ENCODE data around the gene PRRT4. TPM values are rescaled to one million over a fixed set of nuclear protein-coding genes. Genes with fewer than 3 reads are reported as not detected.
A peak's percentile ranks its signal among the peaks of the same experiment; 100 is the strongest.

The PRRT4 gene
- total RNA-seq, 1 experiment from 2014 or later, result 0.26 TPM

DNA sequence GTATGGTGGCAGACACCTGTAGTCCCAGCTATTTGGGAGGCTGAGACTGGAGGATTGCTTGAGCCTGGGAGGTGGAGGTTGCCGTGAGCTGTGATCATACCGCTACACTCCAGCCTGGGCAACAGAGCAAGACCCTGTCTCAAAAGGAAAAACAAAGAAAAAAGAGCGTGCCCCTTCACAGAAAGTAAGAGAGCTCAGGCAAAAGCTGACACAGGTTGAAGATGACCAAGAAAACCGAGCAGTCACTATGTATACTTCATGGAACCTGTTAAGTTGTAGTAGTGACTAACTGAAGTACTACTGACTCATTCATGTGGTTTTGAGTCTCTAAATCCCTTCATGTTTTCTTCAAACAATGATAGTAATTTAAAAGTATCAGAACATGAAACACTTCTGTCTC, 1.2 kb upstream of the PRRT4 start:
- no peaks in the 10 kb centered on the region for H3F3A ChIP-seq (ENCODE audit: insufficient read depth, low read depth)
- no peak for DNase-seq
- H3K36me3 ChIP-seq (ENCODE audit: low read depth), result 0 out of 2 replicates have a peak, but pooled peaks cover 4% of the 10 kb centered on the region
- H3K27ac ChIP-seq, result no peak overlapping the region
- no peak overlapping the region for H3K4me2 ChIP-seq
- TF ChIP-seq EZH2 (IDR thresholded peaks at IDR 0.05; ENCODE audit: low read depth), result no peak
- peaks cover 17% of the 10 kb centered on the region for H3K4me1 ChIP-seq (replicated peaks; ENCODE audit: insufficient read depth)
- no TSS peak for BruUV-seq (replicated peaks)
- H4K20me1 ChIP-seq (ENCODE audit: insufficient read depth), result no peaks in the 10 kb centered on the region
- intact Hi-C loops (cut with micrococcal nuclease; ENCODE audit: unreplicated experiment), result no loop called here
- H2AFZ ChIP-seq, result no peak overlapping the region
- H3K9me3 ChIP-seq (ENCODE audit: insufficient read depth, low read depth), result no peaks in the 10 kb centered on the region
- H3K79me2 ChIP-seq (ENCODE audit: low read depth), result no peaks in the 10 kb centered on the region
- H3K27me3 ChIP-seq (ENCODE audit: insufficient read depth, low read depth), result peaks cover 10% of the 10 kb centered on the region; the same call in 1 of the 2 replicates
- no peaks in the 10 kb centered on the region for H3K9me2 ChIP-seq (ENCODE audit: insufficient read depth)
- no peak overlapping the region for H3K4me3 ChIP-seq
- ChIA-PET POLR2A (ENCODE audit: unreplicated experiment) (no interaction called here), CTCF (interaction anchor here (1.1 kb wide), 1 partner anchor 20 kb away, joined by 4 read pairs; no protein-coding TSS in a partner anchor)

DNA sequence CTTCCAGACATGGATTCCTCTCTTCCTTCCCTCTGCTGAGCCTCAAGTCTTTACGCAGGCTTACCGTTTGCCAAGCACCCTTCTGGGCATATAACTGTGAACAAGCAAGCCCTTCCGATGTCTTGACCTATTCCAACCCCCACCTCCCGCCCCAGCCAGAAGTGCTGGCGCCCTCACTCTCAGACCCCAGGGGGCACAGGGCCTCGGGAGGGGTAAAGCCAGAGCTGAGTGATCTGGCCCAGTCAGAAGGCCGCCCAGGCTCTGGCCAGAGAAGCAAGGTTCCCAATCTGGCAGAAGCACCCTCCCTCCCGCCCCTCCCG, 1.2 kb downstream of the PRRT4 start:
- Histone ChIP-seq H4K20me1 (ENCODE audit: insufficient read depth) (no peaks in the 10 kb centered on the region), H3K27me3 (ENCODE audit: insufficient read depth, low read depth) (peaks cover 10% of the 10 kb centered on the region; the same call in 1 of the 2 replicates), H2AFZ (no peak overlapping the region), H3K4me2 (peak overlapping the region; percentile 90), H3F3A (ENCODE audit: insufficient read depth, low read depth) (peaks cover 8% of the 10 kb centered on the region; the same call in 1 of the 2 replicates), H3K4me3 (peak overlapping the region; percentile 67; the same call in 1 of the 2 replicates), H3K79me2 (ENCODE audit: low read depth) (no peaks in the 10 kb centered on the region), H3K27ac (no peak overlapping the region), H3K9me3 (ENCODE audit: insufficient read depth, low read depth) (no peaks in the 10 kb centered on the region), H3K36me3 (ENCODE audit: low read depth) (0 out of 2 replicates have a peak, but pooled peaks cover 4% of the 10 kb centered on the region), H3K4me1 (replicated peaks; ENCODE audit: insufficient read depth) (peaks cover 36% of the 10 kb centered on the region), H3K9me2 (ENCODE audit: insufficient read depth) (no peaks in the 10 kb centered on the region)
- TF ChIP-seq, protein P1, sequence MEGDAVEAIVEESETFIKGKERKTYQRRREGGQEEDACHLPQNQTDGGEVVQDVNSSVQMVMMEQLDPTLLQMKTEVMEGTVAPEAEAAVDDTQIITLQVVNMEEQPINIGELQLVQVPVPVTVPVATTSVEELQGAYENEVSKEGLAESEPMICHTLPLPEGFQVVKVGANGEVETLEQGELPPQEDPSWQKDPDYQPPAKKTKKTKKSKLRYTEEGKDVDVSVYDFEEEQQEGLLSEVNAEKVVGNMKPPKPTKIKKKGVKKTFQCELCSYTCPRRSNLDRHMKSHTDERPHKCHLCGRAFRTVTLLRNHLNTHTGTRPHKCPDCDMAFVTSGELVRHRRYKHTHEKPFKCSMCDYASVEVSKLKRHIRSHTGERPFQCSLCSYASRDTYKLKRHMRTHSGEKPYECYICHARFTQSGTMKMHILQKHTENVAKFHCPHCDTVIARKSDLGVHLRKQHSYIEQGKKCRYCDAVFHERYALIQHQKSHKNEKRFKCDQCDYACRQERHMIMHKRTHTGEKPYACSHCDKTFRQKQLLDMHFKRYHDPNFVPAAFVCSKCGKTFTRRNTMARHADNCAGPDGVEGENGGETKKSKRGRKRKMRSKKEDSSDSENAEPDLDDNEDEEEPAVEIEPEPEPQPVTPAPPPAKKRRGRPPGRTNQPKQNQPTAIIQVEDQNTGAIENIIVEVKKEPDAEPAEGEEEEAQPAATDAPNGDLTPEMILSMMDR (conservative IDR thresholded peaks at IDR 0.05), result no peak
- no peak for TF ChIP-seq EZH2 (IDR thresholded peaks at IDR 0.05; ENCODE audit: low read depth)
- intact Hi-C loops (cut with micrococcal nuclease; ENCODE audit: unreplicated experiment), result no loop called here
- DNase-seq, result no peak
- no TSS peak for BruUV-seq (replicated peaks)
- ChIA-PET CTCF (no interaction called here), POLR2A (ENCODE audit: unreplicated experiment) (interaction anchor here (0.7 kb wide), 1 partner anchor 23 kb away, joined by 3 read pairs; no protein-coding TSS in a partner anchor)

- Histone ChIP-seq H3K27ac (no peak overlapping the region), H3K9me3 (ENCODE audit: insufficient read depth, low read depth) (no peaks in the 10 kb centered on the region), H3K9me2 (ENCODE audit: insufficient read depth) (no peaks in the 10 kb centered on the region), H3K36me3 (ENCODE audit: low read depth) (0 out of 2 replicates have a peak, but pooled peaks cover 4% of the 10 kb centered on the region), H3K27me3 (ENCODE audit: insufficient read depth, low read depth) (peaks cover 10% of the 10 kb centered on the region; the same call in 1 of the 2 replicates), H3K4me3 (peak overlapping the region; percentile 67; the same call in 1 of the 2 replicates), H2AFZ (no peak overlapping the region), H3F3A (ENCODE audit: insufficient read depth, low read depth) (peaks cover 8% of the 10 kb centered on the region; the same call in 1 of the 2 replicates), H3K4me1 (replicated peaks; ENCODE audit: insufficient read depth) (peaks cover 36% of the 10 kb centered on the region), H4K20me1 (ENCODE audit: insufficient read depth) (no peaks in the 10 kb centered on the region), H3K4me2 (peak overlapping the region; percentile 90), H3K79me2 (ENCODE audit: low read depth) (no peaks in the 10 kb centered on the region)
- CTCF ChIA-PET, result no interaction called here
- BruUV-seq (replicated peaks), result no TSS peak
- DNase-seq, result no peak
- no peak for TF ChIP-seq EZH2 (IDR thresholded peaks at IDR 0.05; ENCODE audit: low read depth)
- TF ChIP-seq, protein P1 (conservative IDR thresholded peaks at IDR 0.05), result no peak
- intact Hi-C loops (cut with micrococcal nuclease; ENCODE audit: unreplicated experiment), result no loop called here
- POLR2A ChIA-PET (ENCODE audit: unreplicated experiment), result no interaction called here
Measured at GRCh38 chr7:128359939-128360338, 1.6 kb downstream of the PRRT4 start.

- Histone ChIP-seq H3K27me3 (ENCODE audit: insufficient read depth, low read depth) (peaks cover 10% of the 10 kb centered on the region; the same call in 1 of the 2 replicates), H2AFZ (no peak overlapping the region), H3K4me1 (replicated peaks; ENCODE audit: insufficient read depth) (peaks cover 36% of the 10 kb centered on the region), H3K4me3 (no peak overlapping the region), H3K4me2 (no peak overlapping the region), H3K9me3 (ENCODE audit: insufficient read depth, low read depth) (no peaks in the 10 kb centered on the region), H3K27ac (no peak overlapping the region), H3K79me2 (ENCODE audit: low read depth) (no peaks in the 10 kb centered on the region), H3F3A (ENCODE audit: insufficient read depth, low read depth) (peaks cover 8% of the 10 kb centered on the region; the same call in 1 of the 2 replicates), H4K20me1 (ENCODE audit: insufficient read depth) (no peaks in the 10 kb centered on the region), H3K36me3 (ENCODE audit: low read depth) (0 out of 2 replicates have a peak, but pooled peaks cover 4% of the 10 kb centered on the region), H3K9me2 (ENCODE audit: insufficient read depth) (no peaks in the 10 kb centered on the region)
- ChIA-PET CTCF (no interaction called here), POLR2A (ENCODE audit: unreplicated experiment) (no interaction called here)
- no TSS peak for BruUV-seq (replicated peaks)
- DNase-seq, result no peak
- intact Hi-C loops (cut with micrococcal nuclease; ENCODE audit: unreplicated experiment), result no loop called here
- no peak for TF ChIP-seq EZH2 (IDR thresholded peaks at IDR 0.05; ENCODE audit: low read depth)
- TF ChIP-seq, protein P1 (conservative IDR thresholded peaks at IDR 0.05), result no peak
Measured at GRCh38 chr7:128359336-128359735, 2.2 kb downstream of the PRRT4 start.

Data from PC-9 (cell line).